ENCODE data around the gene OTULIN. TPM values are rescaled to one million over a fixed set of nuclear protein-coding genes. Genes with fewer than 3 reads are reported as not detected.

The OTULIN gene
- total RNA-seq, 4 donors from 2014 or later = 5.0 to 30.1 (median 17.8) TPM

GRCh38 chr5:14705556-14705955, 41.0 kb downstream of the OTULIN start:
- Histone ChIP-seq H3K27ac (peak overlapping the region; percentile 52 to 69), H3K4me3 (no peak overlapping the region), H3K27me3 (no peaks in the 10 kb centered on the region), H3K9me3 (no peaks in the 10 kb centered on the region), H3K36me3 (no peaks in the 10 kb centered on the region), H3K4me1 (peaks cover 0 to 13% of the 10 kb centered on the region in 2 donors)
- intact Hi-C loops (cut with DNase I; ENCODE audit: low total_unique reads) = no loop called here
- no peak for DNase-seq
- TF ChIP-seq POLR2A (IDR thresholded peaks at IDR 0.05) = no peak
- no peak for TF ChIP-seq CTCF (IDR thresholded peaks at IDR 0.05)

- Histone ChIP-seq H3K27ac (peak overlapping the region; percentile 68 to 69), H3K9me3 (no peaks in the 10 kb centered on the region), H3K4me1 (peaks cover 0 to 13% of the 10 kb centered on the region in 2 donors), H3K27me3 (no peaks in the 10 kb centered on the region), H3K36me3 (no peaks in the 10 kb centered on the region), H3K4me3 (no peak overlapping the region)
- intact Hi-C loops (cut with DNase I; ENCODE audit: low total_unique reads) = no loop called here
- TF ChIP-seq CTCF (IDR thresholded peaks at IDR 0.05) = no peak
- TF ChIP-seq POLR2A (IDR thresholded peaks at IDR 0.05) = no peak
- DNase-seq = no peak
These were observed 42.1 kb downstream of the OTULIN start for GRCh38 chr5:14706615-14707021.

- intact Hi-C loops (cut with DNase I; ENCODE audit: low total_unique reads) = no loop called here
- H3K36me3 ChIP-seq = no peaks in the 10 kb centered on the region
- no peak for TF ChIP-seq POLR2A (IDR thresholded peaks at IDR 0.05)
- no peak for TF ChIP-seq CTCF (IDR thresholded peaks at IDR 0.05)
These were observed 43.4 kb downstream of the OTULIN start for GRCh38 chr5:14707811-14708390.

GRCh38 chr5:14708551-14708950, 44.0 kb downstream of the OTULIN start:
- H3K36me3 ChIP-seq = no peaks in the 10 kb centered on the region

More at GRCh38 chr5:14707811-14708390, 43.4 kb downstream of the OTULIN start:
- Histone ChIP-seq H3K4me1 (peaks cover 0 to 13% of the 10 kb centered on the region in 2 donors), H3K27ac (peak overlapping the region; percentile 68 to 69), H3K9me3 (no peaks in the 10 kb centered on the region), H3K27me3 (no peaks in the 10 kb centered on the region), H3K4me3 (no peak overlapping the region)
- DNase-seq = no peak

More at GRCh38 chr5:14708551-14708950, 44.0 kb downstream of the OTULIN start:
- peak overlapping the region in 1 of 2 donors; percentile 68 for H3K27ac ChIP-seq
- H3K9me3 ChIP-seq = no peaks in the 10 kb centered on the region
- intact Hi-C loops (cut with DNase I; ENCODE audit: low total_unique reads) = no loop called here
- peaks cover 0 to 13% of the 10 kb centered on the region in 2 donors for H3K4me1 ChIP-seq
- no peak for DNase-seq
- TF ChIP-seq POLR2A (IDR thresholded peaks at IDR 0.05) = no peak
- no peak for TF ChIP-seq CTCF (IDR thresholded peaks at IDR 0.05)
- no peak overlapping the region for H3K4me3 ChIP-seq
- no peaks in the 10 kb centered on the region for H3K27me3 ChIP-seq

Data from uterus (tissue), 4 donors.